Measurements from ENCODE around the gene TRAPPC3.
A peak's percentile ranks its signal among the peaks of the same experiment; 100 is the strongest.

TRAPPC3 gene

DNA sequence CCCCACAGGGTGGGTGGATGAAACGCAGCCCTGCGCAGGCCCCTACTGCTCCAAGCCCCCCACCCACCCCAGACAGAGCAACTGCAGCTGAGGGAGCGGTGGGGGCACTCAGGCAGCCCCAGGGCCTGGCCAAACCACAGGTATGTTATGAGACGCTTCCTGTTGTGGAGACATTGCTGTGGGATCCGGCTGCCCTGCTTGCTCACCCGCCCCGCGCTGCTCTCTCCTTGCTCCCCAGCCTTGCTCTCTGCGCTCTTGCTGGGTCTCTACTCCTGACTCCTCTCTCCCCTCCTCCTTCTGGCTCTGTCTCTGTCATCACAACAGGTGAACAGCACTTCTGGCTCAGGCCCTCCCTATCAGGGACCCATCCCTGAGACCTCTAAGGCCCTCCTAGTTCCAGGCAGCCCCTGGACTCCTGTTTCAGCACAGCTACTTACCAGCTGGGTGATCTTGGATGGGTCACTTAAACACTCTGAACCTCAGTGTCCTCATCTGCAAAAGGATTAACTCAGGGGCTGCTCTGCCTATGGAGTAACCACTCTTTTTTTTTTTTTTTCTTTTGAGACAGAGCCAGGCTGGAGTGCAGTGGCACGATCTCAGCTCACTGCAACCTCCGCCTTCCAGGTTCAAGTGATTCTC lies 40.1 kb downstream of the TRAPPC3 start:
- no peak overlapping the region for H3K4me3 ChIP-seq (ENCODE audit: low read depth, low read length)
- DNase-seq (ENCODE audit: low read depth) = peak; percentile 53

DNA sequence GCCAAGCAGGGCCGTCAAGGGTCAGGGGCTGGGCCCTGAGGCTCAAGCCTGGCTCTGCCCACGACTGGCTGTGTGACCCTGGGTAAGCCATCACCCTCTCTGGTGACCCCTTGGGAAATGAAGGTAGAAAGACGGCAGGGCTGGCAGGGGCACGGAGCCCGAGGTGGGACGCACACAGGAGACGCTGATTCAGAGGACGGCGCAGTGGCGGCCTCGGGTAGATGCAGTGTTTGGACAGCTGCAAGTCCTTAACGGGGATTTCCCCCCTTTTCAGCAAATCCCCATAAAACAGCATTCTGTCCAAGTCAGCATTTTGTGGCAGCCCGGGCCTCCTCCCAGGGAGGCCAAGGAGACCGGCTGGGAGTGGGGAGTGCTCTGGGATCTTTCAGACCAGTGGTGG lies 41.0 kb downstream of the TRAPPC3 start:
- no peak overlapping the region for H3K4me3 ChIP-seq (ENCODE audit: low read depth, low read length)
- no peak for DNase-seq (ENCODE audit: low read depth)

- no peak for DNase-seq (ENCODE audit: low read depth)
- no peak overlapping the region for H3K4me3 ChIP-seq (ENCODE audit: low read depth, low read length)
Measured at GRCh38 chr1:36107394-36107793, 41.9 kb downstream of the TRAPPC3 start.

DNA sequence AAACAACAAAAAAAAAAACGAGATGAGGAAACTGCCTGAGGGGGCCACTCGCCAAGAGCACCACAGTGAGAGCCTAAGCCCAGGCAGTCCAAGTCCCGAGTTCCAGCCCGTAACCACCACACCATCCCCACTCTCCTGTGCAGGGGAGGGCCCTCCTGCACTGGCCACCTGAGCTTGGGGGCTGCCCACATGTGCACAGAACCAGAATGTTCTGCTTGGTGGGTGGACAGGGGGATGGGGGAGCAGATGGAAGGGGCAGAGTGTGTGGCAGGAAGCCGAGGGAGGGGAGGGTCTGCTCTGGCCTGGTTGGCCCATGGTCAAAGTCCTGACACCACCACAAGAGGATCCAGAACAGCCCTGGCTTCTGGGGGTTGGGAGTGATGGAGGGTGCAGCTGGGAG lies 43.0 kb downstream of the TRAPPC3 start:
- H3K4me3 ChIP-seq (ENCODE audit: low read depth, low read length) = no peak overlapping the region
- no peak for DNase-seq (ENCODE audit: low read depth)

GRCh38 chr1:36101546-36101945 lies 47.7 kb downstream of the TRAPPC3 start:
- H3K4me3 ChIP-seq (ENCODE audit: low read depth, low read length) = no peak overlapping the region
- no peak for DNase-seq (ENCODE audit: low read depth)

DNA sequence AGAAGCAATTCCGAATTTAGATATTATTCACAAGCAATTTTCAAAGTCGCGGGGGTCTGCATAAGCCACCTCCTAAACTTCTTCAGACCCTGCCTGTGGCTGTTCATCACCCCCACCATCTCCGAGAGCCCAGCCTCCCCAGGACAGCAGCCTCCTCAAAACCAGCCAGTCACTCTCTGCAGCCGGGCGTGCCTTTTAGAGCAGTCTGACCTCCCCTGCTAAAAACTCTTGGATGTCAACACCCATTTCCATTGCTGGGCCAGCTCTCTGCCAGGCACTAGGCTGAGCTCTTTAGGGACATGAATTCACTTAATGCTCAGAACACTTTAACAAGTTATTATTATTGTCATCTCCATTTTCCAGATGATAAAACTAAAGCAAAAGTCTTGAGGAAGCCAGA lies 48.9 kb downstream of the TRAPPC3 start:
- no peak overlapping the region for H3K4me3 ChIP-seq (ENCODE audit: low read depth, low read length)
- no peak for DNase-seq (ENCODE audit: low read depth)

- no peak overlapping the region for H3K4me3 ChIP-seq (ENCODE audit: low read depth, low read length)
Measured at GRCh38 chr1:36099681-36100341, 49.5 kb downstream of the TRAPPC3 start.

DNA sequence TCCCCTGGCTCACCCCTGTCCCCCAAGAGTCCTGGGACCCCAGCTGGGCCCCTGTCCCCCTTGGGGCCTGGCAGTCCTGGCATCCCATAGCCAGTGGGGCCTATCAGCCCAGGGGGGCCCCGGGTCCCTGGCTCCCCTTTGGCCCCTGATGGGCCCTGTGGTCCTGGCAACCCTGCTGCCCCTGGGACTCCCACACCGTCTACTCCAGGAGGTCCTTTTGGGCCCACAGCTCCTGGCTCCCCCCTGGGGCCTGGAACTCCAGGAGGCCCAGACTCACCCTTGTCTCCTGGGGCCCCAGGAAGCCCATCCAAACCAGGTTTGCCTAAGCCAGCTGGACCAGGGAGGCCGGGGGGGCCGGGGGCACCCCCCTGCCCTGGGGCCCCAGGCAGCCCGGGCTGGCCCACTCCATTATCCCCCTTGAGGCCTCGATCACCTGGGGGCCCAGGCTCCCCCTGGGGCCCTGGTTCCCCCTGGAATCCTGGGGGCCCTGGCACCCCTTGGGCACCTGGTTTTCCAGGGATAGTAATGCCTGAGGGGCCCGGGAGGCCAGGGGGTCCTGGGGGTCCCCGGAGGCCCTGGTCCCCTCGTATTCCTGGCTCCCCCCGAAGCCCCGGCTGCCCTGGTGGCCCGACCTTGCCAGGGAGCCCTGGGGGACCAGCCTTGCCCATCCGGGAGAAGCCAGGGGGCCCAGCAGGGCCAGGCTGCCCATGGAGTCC lies 50.5 kb downstream of the TRAPPC3 start:
- no peak overlapping the region for H3K4me3 ChIP-seq (ENCODE audit: low read depth, low read length)
- no peak for DNase-seq (ENCODE audit: low read depth)

More at GRCh38 chr1:36099681-36100341, 49.5 kb downstream of the TRAPPC3 start:
- no peak for DNase-seq (ENCODE audit: low read depth)

GRCh38 chr1:36097693-36098585 lies 51.3 kb downstream of the TRAPPC3 start:
- H3K4me3 ChIP-seq (ENCODE audit: low read depth, low read length) = no peak overlapping the region
- no peak for DNase-seq (ENCODE audit: low read depth)

DNA sequence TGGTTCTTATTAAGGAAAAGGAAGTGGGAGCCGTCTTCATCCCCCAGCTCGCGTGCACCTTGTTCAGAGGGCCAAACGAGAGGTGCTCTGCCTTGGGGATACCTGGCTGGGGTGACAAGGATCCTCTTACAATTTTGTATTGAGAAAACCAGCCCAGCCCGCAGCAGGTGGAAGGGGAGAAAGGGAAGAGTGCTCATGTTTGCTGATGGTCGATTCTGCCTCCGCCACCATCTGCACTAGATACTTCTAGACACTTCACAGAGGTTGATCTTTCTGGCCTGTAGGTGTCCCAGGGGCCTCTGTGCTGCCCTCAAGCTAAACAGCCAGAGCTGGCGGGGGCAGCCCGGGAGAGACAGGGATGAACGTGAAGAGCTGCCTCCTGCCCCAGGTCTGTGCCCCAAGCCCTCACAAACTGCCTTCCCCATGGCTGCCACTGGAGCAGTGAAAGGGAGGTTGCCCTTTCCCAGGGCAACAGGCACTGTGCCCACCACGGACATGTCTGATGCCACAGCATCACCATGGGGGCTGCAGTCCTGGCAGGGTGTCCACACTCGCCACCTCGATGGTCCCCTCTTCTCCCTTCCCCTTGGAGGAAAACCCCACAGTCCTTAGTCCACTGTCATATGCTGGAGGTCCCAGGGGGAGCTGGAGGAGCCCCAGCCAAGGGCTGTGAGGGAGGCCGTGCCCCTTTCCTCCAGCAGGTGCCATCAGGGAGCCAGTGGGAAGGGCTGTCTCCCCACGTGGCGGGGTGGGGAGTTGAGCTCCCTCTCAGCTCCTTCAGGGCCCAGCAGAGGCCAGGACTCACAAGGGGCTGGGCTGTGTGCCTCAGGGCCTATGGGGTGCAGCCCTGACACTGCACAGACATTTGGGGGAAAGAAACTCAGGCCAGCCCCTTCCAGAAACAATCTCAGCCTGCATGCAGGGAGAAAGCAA lies 52.5 kb downstream of the TRAPPC3 start:
- no peak for DNase-seq (ENCODE audit: low read depth)
- no peak overlapping the region for H3K4me3 ChIP-seq (ENCODE audit: low read depth, low read length)

DNA sequence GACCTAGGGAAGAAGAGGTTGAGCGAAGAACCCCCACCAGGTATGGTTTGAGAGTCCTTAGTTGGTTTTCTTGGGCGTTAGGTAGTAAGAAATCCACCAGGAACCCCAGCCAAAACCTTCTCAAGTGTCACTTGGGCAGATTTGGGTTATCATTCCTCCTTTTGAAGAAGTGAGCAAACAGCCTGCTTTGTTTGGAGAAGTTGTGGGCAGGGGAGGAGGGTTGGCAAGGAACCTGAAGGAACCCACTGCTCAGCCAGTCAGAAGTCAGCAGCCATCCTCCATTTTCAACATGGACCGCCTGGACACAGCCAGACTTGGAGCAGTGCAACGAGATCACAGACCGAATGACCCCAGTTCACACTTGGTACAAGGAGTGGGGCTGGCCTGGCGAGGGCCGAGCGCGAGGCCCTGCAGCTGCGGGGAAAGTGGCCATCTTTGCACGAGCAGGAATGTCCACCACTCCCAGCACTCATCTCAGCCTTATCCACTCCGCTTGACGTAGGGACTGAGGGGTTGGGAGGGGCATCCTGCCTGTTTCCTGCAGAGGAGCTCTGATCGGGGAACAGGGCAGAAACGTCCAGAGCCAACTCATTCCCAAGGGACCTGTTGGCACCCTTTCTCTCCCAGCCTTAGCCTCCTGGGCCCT lies 53.4 kb downstream of the TRAPPC3 start:
- no peak for DNase-seq (ENCODE audit: low read depth)
- no peak overlapping the region for H3K4me3 ChIP-seq (ENCODE audit: low read depth, low read length)

- DNase-seq (ENCODE audit: low read depth) = no peak
- no peak overlapping the region for H3K4me3 ChIP-seq (ENCODE audit: low read depth, low read length)
Measured at GRCh38 chr1:36094621-36095061, 54.6 kb downstream of the TRAPPC3 start.

DNA sequence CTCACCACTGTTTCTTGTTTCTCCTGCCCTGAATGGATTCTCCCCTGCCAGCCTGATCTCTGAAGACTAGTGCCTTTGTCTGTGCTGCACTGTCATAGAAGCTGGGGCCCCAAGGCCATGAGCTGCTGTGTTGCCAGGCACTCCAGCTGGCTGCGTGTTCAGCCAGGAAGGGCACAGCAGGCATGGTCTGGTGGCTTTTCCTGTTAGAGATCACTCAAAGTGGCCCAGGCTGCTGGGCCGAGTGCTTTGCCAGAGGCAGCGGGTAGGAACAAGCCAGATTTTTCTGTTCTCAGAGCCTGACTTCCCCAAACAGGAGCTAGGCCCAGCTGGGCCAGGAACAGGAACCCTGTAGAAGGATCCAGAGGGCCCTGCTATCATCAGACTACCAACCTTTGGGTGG lies 55.4 kb downstream of the TRAPPC3 start:
- DNase-seq (ENCODE audit: low read depth) = no peak
- no peak overlapping the region for H3K4me3 ChIP-seq (ENCODE audit: low read depth, low read length)

- DNase-seq (ENCODE audit: low read depth) = no peak
Measured at GRCh38 chr1:36093226-36093625, 56.1 kb downstream of the TRAPPC3 start.

DNA sequence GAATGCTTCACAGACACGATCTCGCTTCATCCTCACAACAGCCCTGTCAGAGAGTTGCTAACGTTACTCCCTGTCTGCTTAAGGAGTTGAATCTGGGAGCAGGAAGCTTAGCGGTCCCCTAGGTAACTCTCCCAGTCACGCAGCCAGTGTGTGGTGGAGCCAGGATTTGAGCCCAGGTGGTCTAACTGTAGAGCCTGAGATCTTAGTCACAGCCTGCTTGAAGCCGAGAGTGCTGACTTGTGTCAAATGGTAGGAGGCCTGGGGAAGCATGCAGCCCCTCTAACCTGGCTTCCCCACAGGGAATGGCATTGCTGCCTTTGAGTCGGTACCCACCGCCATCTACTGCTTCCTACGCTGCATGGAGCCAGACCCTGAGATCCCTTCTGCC lies 56.5 kb downstream of the TRAPPC3 start:
- no peak overlapping the region for H3K4me3 ChIP-seq (ENCODE audit: low read depth, low read length)
- DNase-seq (ENCODE audit: low read depth) = no peak

More at GRCh38 chr1:36093226-36093625, 56.1 kb downstream of the TRAPPC3 start:
- no peak overlapping the region for H3K4me3 ChIP-seq (ENCODE audit: low read depth, low read length)

DNA sequence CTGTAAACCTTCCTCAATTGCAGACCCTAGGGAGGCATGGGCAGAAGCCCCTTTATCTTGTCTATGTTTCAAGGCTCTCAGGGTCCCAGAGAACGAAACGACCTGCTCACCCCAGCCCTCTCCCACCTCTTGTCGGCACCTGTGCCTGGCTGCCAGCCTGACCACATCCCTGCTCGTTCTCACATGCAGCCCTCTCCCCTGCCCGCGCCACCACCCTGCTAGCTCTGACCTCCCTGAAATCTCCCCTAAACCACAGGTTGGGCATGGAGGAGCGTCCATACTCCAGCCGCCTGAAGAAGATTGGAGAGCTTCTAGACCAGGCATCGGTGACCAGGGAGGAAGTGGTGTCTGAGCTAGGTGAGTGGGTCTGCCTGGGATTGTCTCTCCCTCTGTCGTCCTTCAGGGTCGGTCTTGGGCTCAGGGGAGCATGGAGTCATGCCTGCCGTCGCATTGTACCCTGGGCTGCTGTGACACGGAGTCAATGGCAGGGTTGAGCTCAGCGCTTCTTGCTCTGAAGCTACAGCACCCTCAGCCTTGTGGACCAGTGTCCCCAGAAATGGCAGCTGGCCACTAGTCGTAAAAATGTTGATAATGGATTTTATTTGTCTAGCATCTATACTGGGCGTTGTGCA lies 57.0 kb downstream of the TRAPPC3 start:
- H3K4me3 ChIP-seq (ENCODE audit: low read depth, low read length) = no peak overlapping the region
- no peak for DNase-seq (ENCODE audit: low read depth)

GRCh38 chr1:36091698-36092097 lies 57.6 kb downstream of the TRAPPC3 start:
- DNase-seq (ENCODE audit: low read depth) = no peak
- no peak overlapping the region for H3K4me3 ChIP-seq (ENCODE audit: low read depth, low read length)

DNA sequence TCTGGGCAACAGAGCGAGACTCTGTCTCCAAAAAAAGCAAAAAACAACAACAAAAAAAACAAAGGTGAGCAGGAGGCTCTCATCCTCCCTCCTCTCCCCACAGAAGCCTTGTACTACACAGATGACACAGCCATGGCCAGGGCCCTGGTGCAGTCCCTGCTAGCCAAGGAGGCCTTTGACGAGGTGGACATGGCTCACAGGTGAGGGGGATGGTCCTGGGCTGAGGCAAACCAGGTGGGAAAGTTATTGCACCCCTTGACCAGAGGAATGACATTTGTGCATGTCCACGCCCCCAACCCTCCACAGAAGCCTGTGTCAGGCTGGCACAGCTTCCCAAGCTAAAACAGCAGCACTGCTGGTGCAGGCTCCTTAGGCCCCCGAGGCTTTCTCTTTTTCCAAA lies 58.1 kb downstream of the TRAPPC3 start:
- DNase-seq (ENCODE audit: low read depth) = no peak

More for the DNA sequence above, 58.1 kb downstream of the TRAPPC3 start:
- H3K4me3 ChIP-seq (ENCODE audit: low read depth, low read length) = no peak overlapping the region
